22Rv1 (cell line): Measurements from ENCODE around the gene ZFHX3.

Source experiments
- H3K27ac ChIP-seq: fragments of 450-650 bp; 2 replicates; pipeline ENCODE4 v1.5.1; 2017
- CTCF ChIP-seq: fragments of 450-650 bp; IDR thresholded peaks from 2 replicates; pipeline ENCODE4 v1.5.1; 2017; ENCODE audit warnings: mild to moderate bottlenecking
- ZFX ChIP-seq: fragments of 450-650 bp; IDR thresholded peaks from 2 replicates; pipeline ENCODE4 v1.6.1; 2017; ENCODE audit warnings: antibody characterized with exemption, borderline replicate concordance

Gene ZFHX3

DNA sequence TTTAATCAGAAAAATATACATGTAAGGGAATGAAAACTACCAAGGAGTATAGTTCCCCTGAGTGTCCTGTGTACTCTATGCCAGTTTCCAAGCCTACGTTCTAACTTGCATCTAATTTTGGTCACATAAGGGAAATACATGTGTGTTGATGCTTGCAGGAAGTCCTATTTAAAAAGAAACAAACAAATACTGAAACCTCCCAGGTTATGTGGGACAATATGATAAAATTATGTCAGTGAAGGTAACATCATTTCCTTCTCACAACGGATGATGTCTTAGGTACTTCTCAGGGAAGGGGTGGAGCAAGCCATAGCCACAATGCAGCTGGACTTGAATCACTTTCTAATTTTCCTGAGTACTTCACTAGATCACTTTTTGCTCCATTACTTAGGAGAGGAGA lies 115.9 kb downstream of the ZFHX3 start:
- TF ChIP-seq CTCF: no peak
- TF ChIP-seq ZFX: no peak
- no peak overlapping the region for H3K27ac ChIP-seq

GRCh38 chr16:72930396-72930795 lies 117.5 kb downstream of the ZFHX3 start:
- H3K27ac ChIP-seq: no peak overlapping the region
- no peak for TF ChIP-seq CTCF
- no peak for TF ChIP-seq ZFX

DNA sequence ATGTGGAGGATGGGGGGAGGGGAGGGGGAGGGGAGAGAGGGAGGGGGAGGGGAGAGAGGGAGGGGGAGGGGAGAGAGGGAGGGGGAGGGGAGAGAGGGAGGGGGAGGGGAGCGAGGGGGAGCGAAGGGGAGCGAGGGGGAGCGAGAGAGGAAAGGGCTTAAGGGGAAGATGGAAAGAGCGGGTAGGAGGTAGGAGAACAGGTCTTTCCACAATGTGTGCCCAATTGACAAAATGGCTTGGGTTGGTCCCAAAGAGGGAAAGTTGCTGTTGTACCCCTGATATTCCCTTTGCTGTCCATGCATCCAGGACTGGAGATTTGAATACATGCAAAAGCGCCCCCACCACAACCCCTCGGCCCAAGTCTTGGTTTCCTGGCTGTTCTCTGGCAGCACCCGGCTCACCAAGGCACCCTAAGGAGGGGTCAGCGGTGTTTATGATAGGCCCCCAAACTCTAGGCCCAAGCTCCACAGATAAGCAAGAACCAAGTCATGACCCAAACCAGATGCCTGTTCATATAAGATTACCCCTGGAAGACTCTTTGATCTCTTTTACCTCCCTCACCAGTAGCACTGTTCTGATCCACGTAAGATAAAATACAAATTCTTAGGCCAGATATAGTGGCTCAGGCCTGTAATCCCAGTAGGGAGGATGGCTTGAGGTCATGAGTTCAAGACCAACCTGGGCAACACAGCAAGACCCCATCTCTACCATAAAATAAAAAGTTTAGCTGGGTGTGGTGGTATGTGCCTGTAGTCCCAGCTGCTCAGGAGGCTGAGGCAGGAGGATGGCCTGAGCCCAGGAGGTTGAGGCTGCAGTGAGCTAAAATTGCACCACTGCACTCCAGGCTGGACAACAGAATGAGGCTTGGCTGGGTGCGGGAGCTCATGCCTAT lies 119.6 kb downstream of the ZFHX3 start:
- H3K27ac ChIP-seq: no peak overlapping the region
- TF ChIP-seq ZFX: no peak

- H3K27ac ChIP-seq: no peak overlapping the region
- TF ChIP-seq ZFX (no peak), CTCF (no peak)
These were observed 120.5 kb downstream of the ZFHX3 start for GRCh38 chr16:72927199-72928089.

DNA sequence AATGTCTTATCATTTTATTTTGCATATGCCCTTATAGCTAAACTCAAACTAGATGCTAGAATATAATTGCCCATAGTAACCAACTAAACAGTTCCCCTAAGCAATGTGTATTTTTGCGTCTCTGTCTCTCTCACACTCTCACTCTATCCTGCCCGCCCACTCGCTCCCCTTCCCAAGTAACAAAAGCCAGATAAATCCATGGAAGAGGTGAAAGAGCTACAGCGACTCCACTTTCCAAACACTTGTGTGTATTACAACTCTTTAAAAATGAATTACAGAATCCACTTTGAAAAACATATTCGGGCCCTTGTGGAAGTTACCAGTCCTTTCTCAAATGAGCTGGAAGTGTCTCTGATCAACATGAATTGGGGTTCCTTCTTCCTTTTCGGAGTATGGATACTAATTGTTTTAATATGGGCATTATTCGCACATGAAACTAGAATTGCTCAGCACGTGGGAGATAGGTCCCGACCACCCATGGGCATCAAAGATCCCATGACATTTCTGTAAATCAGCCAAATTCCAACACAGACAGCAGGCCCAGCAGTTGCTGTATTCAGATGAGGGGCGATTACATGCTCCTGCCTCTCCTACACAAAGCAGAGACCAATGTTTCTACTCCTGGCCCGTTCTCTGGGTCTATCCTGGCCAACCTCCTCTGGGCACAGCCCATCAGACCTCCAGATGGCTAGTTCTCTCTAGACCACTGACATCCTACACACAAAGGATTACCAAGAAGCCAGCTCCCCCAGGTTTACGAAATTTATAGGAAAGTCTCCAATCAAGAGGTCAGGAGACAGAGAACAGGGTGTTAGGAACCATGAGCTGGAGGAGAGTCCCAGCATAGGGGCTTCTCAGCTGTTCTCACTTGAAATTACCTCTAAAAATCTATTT lies 121.5 kb downstream of the ZFHX3 start:
- H3K27ac ChIP-seq: no peak overlapping the region
- TF ChIP-seq CTCF (no peak), ZFX (no peak)

DNA sequence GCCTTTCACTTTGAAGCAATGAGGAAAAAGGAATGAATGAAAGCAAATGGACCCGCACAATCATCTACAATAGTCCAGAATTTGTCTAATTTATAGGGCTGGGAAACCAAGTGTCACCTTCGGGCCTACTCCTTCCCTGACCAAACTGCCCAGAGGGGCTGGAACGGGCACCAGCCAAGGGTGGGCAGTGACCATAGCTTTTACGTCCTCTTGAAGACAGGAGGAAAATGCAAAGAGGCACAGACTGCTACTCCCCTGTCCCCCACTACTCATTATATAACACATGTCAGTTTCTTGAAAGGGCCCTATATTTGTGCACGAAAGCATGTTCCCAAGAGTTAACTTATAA lies 122.3 kb downstream of the ZFHX3 start:
- no peak overlapping the region for H3K27ac ChIP-seq
- TF ChIP-seq ZFX (no peak), CTCF (no peak)
